NCI-H774 (cell line): Measurements from ENCODE around the gene VDR.
"Not testable (repeated sequence)": the region's sequence is repeated elsewhere in the genome, so short reads cannot be mapped to it uniquely, and the experiment has no call there.

Experiments
- DNase-seq: peaks from one replicate; lab custom pipeline; 2025; lab: John Stamatoyannopoulos, UW

The VDR gene

GRCh38 chr12:47846294-47846996, 58.3 kb downstream of the VDR start:
- DNase-seq: no peak

- no peak for DNase-seq
These were observed 59.7 kb downstream of the VDR start for GRCh38 chr12:47845081-47845480.

GRCh38 chr12:47844264-47845019, 60.4 kb downstream of the VDR start:
- DNase-seq: no peak

- DNase-seq: no peak
These were observed 61.4 kb downstream of the VDR start for GRCh38 chr12:47843226-47843980.

GRCh38 chr12:47842543-47842942, 62.3 kb downstream of the VDR start:
- not testable (repeated sequence) for DNase-seq

DNA sequence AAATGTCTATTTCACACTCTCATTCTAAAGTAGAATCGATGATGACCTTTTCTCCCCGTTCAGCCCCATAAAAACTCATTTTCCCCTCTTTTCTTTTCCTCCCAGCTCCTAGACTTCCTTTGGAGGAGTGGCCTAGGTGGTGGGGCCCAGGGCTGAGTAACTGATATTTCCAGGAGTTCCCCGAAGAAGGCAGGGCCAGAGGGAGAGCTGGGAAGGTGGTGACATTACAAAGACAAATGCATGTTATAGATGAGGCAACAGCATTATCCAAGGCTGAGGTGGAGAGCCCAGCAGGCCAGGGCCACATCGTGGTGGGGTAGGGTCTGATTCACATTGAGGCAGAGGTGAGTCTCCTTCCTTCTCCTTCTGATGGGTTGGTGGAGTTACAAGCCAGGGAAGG, 62.9 kb downstream of the VDR start:
- DNase-seq: no peak

DNA sequence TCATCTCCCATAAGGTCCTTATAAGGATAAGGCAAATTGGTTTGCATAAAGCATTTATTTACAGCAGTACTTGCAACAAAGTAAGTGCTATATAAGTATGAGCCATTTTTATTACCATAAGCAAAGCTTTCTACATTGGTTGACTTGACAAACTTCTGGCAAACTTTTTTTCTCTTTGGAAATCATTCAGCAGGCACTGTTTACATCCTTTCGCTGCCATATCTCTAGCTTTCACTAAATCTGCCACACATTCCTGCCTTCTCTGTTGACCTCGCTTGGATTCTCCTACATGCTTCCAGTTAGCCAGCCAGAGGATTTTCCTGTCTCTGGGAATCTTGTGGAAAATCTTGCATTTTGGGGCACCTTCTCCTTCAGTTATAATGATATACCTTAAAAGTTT, 63.3 kb downstream of the VDR start:
- no peak for DNase-seq

DNA sequence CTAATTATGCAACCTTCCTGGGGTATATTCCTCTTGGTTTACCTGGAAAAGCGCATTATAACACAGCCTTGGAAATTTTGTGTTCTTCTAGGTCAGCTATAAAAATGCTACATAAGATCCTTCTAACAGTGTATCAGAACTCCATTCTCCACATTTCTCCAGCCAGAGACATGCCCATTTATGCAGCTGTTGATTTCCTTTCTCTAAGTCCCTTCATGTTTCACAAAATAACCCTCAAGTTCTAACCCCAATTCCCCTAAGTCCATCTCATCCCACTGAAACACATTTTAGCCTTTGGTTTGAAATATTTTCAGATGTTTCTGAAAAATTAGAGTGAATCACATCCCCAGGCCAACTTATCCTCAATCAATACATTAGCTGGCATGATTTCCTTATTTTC, 64.2 kb downstream of the VDR start:
- no peak for DNase-seq

GRCh38 chr12:47839214-47839876, 65.4 kb downstream of the VDR start:
- no peak for DNase-seq

DNA sequence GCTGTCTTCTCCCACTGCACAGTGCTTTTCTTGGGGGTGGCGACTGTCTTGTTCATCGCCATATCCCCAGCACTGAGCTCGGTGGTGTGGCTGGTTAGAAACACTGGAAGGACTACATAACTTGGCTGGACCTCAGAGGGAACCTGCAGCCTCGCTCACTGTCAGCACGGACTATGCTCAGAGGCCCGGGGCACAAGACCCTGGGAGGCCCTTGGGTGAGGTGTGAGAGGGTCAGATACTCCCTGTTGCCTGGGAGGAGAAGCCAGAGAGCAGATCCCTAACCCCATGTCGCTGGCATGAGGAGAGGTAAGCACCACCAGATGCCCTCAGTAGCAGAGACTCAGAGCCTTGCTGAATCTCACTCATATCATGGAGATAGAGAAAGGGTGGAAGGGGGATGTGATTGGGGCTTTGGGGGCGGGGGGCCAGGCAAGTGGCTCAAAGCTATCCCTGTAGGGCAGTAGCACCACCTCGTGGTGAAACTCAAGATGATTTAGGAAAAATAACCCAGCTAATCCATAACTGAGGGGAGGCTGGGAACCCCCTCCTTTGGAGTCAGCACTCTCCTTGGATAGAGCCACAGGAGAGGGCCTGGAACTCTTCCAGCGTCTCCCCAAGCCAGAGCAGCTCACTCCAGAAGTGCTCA, 66.4 kb downstream of the VDR start:
- DNase-seq: no peak

- peak; percentile 54 for DNase-seq
These were observed 67.3 kb downstream of the VDR start for GRCh38 chr12:47837190-47838171.

DNA sequence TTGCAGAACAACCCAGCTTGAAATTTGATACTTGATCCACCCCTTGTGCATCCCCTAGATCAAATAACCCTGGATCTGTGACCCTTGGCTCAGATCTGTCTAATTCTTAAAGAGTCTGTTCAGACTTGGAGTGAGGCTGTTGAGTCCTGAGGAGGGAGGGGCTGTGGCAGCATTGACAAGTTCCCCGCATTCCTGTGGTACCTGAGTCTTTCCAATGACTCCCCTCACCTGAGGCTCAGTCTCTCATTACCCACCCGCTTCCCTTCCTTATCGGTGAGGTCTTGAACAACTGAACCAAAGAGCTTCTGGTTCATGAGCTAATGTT, 69.0 kb downstream of the VDR start:
- DNase-seq: no peak

DNA sequence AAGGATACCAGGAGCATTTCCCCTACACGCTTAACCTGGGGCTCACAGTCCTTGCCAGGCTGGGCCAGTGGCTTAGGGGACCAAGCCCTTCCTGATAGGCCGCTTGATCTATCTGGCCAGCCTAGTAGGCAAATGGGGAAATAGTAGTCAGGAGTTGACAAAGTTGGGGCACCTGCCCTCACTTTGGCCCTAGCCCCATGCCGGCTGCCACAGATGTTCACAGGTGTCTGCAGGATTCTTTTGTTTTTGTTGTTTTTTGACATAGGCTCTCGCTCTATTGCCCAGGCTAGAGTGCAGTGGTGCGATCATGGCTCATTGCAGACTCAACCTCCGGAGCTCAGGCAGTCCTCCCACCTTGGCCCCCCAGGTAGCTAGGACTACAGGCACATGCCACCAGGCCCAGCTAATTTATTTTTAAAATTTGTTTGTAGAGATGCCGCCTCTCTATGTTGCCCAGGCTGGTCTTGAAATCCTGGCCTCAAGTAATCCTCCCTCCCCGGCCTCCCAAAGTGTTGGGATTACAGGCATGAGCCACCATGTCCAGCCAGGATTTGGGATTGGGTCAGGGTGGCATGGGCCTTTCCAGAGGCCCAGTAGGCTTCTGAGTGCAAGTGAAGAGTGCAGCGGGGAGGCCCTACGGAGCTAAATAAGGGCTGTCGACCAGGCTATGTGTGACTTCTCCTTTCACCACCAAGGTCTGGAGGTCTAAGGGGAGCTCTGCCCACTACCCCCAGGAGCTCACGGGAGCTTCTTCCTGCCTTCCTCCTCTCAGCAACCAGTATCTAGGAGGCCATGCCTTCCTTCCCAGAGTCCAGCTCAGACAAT, 69.6 kb downstream of the VDR start:
- no peak for DNase-seq

DNA sequence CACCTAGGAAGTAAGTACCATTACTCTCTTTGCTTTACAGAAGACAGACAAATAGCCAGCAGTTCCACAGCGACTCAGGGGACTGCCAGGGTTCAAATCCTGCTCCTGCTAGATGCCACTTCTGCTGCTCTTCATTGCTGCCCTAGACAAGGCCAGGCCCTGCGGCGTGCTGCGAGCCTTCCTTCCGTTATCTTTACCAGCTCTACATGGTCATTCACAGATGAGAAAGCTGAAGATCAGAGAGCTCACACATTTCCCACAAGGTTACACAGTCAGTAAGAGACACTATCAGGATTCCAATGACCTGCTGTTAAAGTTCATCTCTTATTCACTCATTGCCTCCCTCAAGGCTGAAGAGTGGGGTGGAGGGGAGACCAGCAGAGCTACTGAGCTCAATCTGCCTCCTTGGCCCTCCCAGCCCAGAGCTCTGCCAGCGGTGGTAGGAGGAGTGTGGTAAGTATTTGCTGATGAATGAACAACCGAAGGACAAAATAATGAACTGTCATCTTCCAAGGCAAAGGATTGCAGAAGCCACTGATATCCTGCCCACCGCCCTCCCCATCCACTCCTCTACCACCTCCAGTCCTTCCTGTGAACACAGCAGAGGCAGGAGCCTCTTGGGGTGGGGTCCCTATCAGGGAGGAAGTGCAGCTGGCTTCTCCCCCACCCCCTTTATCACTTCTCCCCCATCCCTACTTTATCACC, 70.4 kb downstream of the VDR start:
- no peak for DNase-seq

GRCh38 chr12:47833591-47834012, 71.2 kb downstream of the VDR start:
- DNase-seq: no peak

- no peak for DNase-seq
These were observed 72.4 kb downstream of the VDR start for GRCh38 chr12:47832263-47832933.

- no peak for DNase-seq
These were observed 75.2 kb downstream of the VDR start for GRCh38 chr12:47829584-47829983.

DNA sequence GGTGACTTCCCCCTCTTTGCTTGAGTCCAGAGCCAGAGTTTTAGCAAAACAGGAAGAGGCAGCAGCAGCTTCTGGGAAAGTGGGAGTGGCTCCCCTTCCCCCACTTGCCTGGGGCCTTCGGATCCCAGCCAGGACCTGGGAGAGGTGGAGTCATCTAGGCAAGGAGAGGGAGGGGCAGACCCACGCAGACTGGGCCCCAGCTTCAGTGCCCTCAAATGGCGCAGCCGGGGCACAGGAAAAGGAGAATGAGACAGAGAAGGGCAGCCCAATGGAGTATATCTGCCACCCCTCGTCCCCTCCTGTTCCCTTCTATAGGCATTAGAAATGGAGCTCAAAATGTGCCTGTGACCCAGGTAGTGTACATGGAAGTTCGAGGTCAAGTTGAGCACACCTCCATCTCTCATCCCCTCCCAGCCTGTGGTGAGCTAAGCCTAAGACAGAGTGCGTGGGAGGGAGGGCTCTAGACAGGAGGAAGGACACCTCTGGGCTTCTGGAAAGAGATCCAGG, 75.8 kb downstream of the VDR start:
- no peak for DNase-seq
